ENCODE data around the gene B9D1. TPM values are rescaled to one million over a fixed set of nuclear protein-coding genes. Genes with fewer than 3 reads are reported as not detected.

B9D1 gene
- total and polyA plus RNA-seq, 12 donors, result 5.3 to 18.8 (median 10.4) TPM

DNA sequence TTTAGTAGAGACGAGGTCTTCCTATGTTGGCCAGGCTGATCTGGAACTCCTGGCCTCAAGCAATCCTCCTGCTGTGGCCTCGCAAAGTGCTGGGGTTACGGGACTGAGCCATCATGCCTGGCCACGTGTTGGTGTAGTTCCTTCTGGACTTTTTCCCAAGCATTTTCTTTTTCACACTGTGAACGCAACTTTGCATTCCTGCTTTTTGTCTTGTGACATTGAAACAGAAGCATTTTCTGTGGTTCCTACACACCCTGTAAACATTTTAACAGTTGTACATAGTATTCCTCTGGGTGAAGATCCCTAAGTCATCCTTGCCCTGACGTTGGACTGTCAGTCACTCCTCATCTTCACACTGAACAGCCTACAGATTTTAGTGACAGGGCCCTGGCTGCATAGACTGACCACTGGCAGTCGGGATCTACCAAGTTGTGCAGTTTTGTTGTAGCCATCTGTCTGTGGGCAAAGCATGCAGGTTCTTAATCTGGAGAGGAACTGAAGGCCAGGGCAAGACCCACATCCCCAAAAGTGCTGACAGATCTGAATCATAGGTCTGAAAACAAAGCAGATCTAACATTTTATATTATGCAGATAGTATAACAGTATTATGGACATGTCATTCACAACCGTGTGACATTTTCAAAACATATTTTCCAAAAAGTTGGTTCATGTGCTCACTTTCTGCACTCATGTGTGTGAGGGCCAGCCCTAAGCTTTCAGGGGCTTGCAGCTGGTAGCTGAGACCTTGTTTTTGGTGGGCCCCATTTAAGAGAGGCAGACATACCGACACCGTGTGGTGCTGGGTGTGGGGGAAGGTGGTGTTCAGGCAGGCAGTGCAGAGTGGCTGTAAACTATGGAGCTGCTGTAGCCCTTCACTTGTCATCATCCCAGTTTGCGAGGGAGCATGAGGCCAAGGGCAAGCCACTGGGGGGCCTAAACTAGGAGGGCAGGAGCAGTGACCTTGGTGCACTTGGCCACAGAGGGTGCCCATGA, 65.4 kb downstream of the B9D1 start:
- WGBS, 2 donors, result 74 to 75% methylated on average over 11 of the region's 11 CpGs
- Histone ChIP-seq H3K9me3 (no peaks in the 10 kb centered on the region), H3K27me3 (peaks cover 0 to 55% (median 0%) of the 10 kb centered on the region in 7 donors), H3K27ac (peak overlapping the region in 2 of 10 donors; percentile 3 to 18), H3K36me3 (peaks cover 0 to 7% (median 0%) of the 10 kb centered on the region in 9 donors), H3K4me1 (peaks cover 10 to 69% (median 62%) of the 10 kb centered on the region in 9 donors), H3K4me3 (no peak overlapping the region)
- intact Hi-C loops (cut with DNase I), result no loop called here
- DNase-seq (no peak), ATAC-seq (peak in 6 of 8 donors; percentile 6 to 41 (median 34))
- TF ChIP-seq, protein P1, sequence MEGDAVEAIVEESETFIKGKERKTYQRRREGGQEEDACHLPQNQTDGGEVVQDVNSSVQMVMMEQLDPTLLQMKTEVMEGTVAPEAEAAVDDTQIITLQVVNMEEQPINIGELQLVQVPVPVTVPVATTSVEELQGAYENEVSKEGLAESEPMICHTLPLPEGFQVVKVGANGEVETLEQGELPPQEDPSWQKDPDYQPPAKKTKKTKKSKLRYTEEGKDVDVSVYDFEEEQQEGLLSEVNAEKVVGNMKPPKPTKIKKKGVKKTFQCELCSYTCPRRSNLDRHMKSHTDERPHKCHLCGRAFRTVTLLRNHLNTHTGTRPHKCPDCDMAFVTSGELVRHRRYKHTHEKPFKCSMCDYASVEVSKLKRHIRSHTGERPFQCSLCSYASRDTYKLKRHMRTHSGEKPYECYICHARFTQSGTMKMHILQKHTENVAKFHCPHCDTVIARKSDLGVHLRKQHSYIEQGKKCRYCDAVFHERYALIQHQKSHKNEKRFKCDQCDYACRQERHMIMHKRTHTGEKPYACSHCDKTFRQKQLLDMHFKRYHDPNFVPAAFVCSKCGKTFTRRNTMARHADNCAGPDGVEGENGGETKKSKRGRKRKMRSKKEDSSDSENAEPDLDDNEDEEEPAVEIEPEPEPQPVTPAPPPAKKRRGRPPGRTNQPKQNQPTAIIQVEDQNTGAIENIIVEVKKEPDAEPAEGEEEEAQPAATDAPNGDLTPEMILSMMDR (IDR thresholded peaks at IDR 0.05), result no peak

DNA sequence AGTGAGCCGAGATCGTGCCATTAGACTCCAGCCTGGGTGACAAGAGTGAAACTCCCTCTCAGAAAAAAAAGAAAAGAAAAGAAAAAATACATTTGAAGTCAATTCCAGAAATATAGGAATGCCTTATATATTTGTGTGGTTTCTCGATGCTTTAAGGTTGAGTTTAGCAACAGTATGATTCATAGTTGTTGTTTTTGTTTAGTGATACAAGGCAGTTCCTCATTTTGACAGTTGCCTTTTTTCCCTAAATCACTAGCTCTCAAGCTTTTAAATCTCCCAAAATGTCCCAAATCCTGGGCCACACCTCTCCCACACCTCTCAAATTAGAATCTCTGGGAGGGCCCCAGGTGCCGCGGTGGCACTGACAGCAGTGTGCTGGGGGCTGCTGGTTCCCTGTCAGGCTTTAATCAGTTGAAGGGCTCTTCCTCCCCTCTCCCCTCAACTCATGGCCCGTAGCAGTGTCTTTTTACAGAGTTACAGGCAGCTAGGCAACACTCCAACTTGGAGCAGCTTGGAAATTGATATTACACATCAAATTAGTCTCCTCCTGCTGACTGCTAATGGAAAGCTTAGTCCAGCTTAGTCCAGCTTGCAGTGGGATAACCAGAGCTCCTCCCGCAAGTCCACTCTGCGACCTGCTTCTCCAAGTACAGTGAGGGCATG, 66.9 kb downstream of the B9D1 start:
- H3K27ac ChIP-seq, result peak overlapping the region in 1 of 10 donors; percentile 20
- H3K4me1 ChIP-seq, result peaks cover 6 to 69% (median 60%) of the 10 kb centered on the region in 9 donors
- H3K4me3 ChIP-seq, result no peak overlapping the region
- intact Hi-C loops (cut with DNase I), result loop anchor here in 1 of 10 donors (2.0 kb wide), 1 partner anchor 15 kb away; no protein-coding TSS in a partner anchor
- peak in 1 of 8 donors; percentile 20 for ATAC-seq
- peaks cover 0 to 40% (median 0%) of the 10 kb centered on the region in 7 donors for H3K27me3 ChIP-seq
- no peaks in the 10 kb centered on the region for H3K9me3 ChIP-seq
- 68 to 73% methylated on average over 8 of the region's 8 CpGs for WGBS, 2 donors
- no peak for DNase-seq
- TF ChIP-seq, protein P1 (IDR thresholded peaks at IDR 0.05), result no peak
- peaks cover 0 to 7% (median 0%) of the 10 kb centered on the region in 9 donors for H3K36me3 ChIP-seq

DNA sequence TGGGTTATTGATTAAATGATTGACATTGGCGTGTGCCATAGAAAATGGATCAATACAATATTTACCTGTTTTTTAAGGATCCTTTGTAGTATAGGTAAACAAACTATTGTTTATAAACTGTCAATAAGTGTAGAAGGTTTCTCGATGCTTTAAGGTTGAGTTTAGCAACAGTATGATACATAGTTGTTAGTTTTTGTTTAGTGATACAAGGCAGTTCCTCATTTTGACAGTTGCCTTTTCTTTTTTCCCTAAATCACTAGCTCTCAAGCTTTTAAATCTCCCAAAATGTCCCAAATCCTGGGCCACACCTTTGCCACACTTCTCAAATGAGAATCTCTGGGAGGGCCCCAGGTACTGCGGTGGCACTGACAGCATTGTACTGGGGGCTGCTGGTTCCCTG, 68.1 kb downstream of the B9D1 start:
- Histone ChIP-seq H3K36me3 (peaks cover 0 to 7% (median 0%) of the 10 kb centered on the region in 9 donors), H3K27ac (no peak overlapping the region), H3K9me3 (no peaks in the 10 kb centered on the region), H3K27me3 (peaks cover 0 to 30% (median 0%) of the 10 kb centered on the region in 7 donors), H3K4me1 (peaks cover 12 to 72% (median 62%) of the 10 kb centered on the region in 9 donors), H3K4me3 (no peak overlapping the region)
- intact Hi-C loops (cut with DNase I), result loop anchor here in 1 of 10 donors (2.0 kb wide), 1 partner anchor 14 kb away; no protein-coding TSS in a partner anchor
- WGBS, 2 donors, result 95 to 96% methylated on average over 3 of the region's 3 CpGs
- TF ChIP-seq, protein P1 (IDR thresholded peaks at IDR 0.05), result no peak
- no peak for ATAC-seq
- no peak for DNase-seq

Small RNAs within 50 kb of the gene (microRNA-seq; reads per million reads assigned to microRNA genes)
- 130 to 147 reads per million in 2 donors for gene MIR1180

Other genes starting within 250 kb of the B9D1 start
- 1 to 10 TPM in 7 of 10 donors, under 1 TPM in 3; 0.53 to 2.9 (median 1.6) TPM for gene GRAPL, start 235.1 kb downstream of the B9D1 start, total RNA-seq
- gene GRAPL, start 235.1 kb downstream of the B9D1 start, polyA plus RNA-seq, result 1 to 10 TPM in 1 of 2 donors, under 1 TPM in 1; 0.94 to 3.1 TPM
- gene EPN2, start 125.4 kb downstream of the B9D1 start, total RNA-seq, result 10 to 100 TPM; 42.7 to 83.1 (median 58.8) TPM
- gene EPN2, start 125.4 kb downstream of the B9D1 start, polyA plus RNA-seq, result 10 to 100 TPM; 20.0 to 27.9 TPM
- gene MAPK7, start 15.8 kb upstream of the B9D1 start, total RNA-seq, result 10 to 100 TPM in 6 of 10 donors, 1 to 10 TPM in 4; 7.3 to 16.6 (median 11.4) TPM
- 10 to 100 TPM in 1 of 2 donors, 1 to 10 TPM in 1; 9.1 to 12.3 TPM for gene MAPK7, start 15.8 kb upstream of the B9D1 start, polyA plus RNA-seq
- gene MFAP4, start 24.5 kb upstream of the B9D1 start, total RNA-seq, result 100 to 1,000 TPM in 1 of 10 donors, 10 to 100 TPM in 9; 15.4 to 101 (median 41.6) TPM
- 10 to 100 TPM; 27.5 to 44.7 TPM for gene MFAP4, start 24.5 kb upstream of the B9D1 start, polyA plus RNA-seq
- gene RNF112, start 48.5 kb upstream of the B9D1 start, total RNA-seq, result 1 to 10 TPM in 5 of 10 donors, under 1 TPM in 5; 0.64 to 4.2 (median 1.0) TPM
- 1 to 10 TPM; 4.4 to 8.1 TPM for gene RNF112, start 48.5 kb upstream of the B9D1 start, polyA plus RNA-seq
- 10 to 100 TPM in 5 of 10 donors, 1 to 10 TPM in 5; 2.1 to 20.3 (median 9.2) TPM for gene SLC47A1, start 171.1 kb upstream of the B9D1 start, total RNA-seq
- 1 to 10 TPM in 1 of 2 donors, under 1 TPM in 1; 0.62 to 6.3 TPM for gene SLC47A1, start 171.1 kb upstream of the B9D1 start, polyA plus RNA-seq